Stimulated activated CD4-positive, alpha-beta T cell treated with anti-CD3 and anti-CD28 coated beads, TNF-alpha, amount 100 ng/mL, for 4 hours (primary cell): ENCODE data around the gene NEMP2.

Experiments used
- DNase-seq, 3 experiments: peaks; one replicate each; pipeline ENCODE4 v3.0.0-alpha.2; 2020; ENCODE audit warnings: low read depth in 3 of 3

NEMP2 gene

GRCh38 chr2:190554357-190555006 lies 20.0 kb upstream of the NEMP2 start:
- no peak for DNase-seq

- DNase-seq = no peak
Measured at GRCh38 chr2:190553254-190553653, 18.7 kb upstream of the NEMP2 start.

DNA sequence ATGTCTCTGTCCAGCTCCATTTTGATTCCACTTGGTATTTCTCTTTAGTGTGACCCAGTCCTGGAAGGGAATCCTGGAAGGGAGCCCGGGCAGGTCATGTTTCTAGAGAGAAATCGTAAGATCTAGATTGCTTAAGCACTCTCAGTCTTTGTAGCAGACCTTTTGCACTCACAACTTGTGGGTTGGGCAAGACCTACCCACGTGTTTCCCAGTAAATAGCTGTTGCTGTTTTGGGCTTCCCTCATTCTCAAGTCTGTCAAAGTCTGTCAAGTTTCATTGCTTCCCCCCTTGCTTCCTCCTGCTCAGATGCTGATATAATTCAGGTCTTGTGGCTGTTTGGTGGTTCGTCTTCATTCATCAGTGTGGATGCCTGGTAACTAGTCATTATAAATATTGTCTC lies 17.4 kb upstream of the NEMP2 start:
- DNase-seq = no peak

- no peak for DNase-seq
Measured at GRCh38 chr2:190550137-190550536, 15.6 kb upstream of the NEMP2 start.

DNA sequence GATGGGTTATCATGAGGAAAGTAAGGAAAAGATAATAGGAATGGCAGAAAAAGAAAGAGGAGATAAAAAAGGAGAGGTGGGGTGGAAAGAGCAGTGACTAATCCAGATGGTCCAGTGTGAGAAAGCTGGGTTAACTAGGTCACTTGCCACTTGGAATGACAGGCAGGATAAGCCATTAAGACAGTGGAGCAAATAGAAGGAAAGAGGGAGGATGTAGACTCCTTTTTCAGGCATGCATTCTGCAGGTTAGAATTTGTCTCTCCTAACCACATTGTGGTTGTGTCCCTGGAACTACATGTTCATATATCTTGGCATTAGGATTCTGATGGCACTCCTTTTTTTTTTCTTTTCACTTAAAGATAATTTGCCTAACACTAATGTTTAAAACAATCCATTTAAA lies 13.4 kb upstream of the NEMP2 start:
- no peak for DNase-seq

DNA sequence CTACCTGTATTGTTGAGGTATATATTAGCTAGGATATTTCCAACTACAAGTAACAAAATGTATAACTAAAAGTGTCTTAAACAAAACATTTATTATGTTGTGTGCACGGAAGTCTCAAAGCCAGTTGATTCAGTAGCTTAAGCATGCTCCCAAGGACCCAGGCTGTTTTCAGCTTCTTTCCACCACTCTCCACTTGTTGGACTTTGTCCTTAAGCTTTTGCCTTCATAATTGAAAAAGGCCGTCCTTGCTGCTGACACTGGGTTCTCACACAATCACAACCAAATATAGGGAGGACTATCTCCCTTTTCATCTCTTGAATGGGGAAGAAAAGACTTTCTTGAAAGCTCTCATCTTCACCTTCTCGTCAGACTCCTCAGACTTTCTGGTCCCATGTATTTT lies 12.2 kb upstream of the NEMP2 start:
- no peak for DNase-seq

GRCh38 chr2:190545555-190546385 lies 11.2 kb upstream of the NEMP2 start:
- DNase-seq = no peak

GRCh38 chr2:190545093-190545492 lies 10.6 kb upstream of the NEMP2 start:
- DNase-seq = no peak

DNA sequence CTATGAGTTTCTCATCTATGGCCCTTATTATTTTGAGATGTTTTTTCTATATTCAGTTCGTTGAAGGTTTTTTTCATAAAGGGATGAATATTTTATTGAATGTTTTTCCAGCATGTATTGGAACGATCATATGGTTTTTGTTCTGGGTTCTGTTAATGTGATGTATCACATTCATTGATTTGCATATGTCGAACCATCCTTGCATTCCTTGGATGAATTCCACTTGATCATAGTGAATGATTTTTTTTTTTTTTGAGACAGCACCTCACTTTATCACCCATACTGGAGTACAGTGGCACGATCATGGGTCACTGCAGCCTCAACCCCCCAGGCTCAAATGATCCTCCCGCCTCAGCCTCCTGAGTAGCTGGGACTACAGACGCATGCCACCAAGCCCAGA lies 5.5 kb upstream of the NEMP2 start:
- DNase-seq = no peak

- no peak for DNase-seq
Measured at GRCh38 chr2:190538201-190538600, 3.7 kb upstream of the NEMP2 start.

DNA sequence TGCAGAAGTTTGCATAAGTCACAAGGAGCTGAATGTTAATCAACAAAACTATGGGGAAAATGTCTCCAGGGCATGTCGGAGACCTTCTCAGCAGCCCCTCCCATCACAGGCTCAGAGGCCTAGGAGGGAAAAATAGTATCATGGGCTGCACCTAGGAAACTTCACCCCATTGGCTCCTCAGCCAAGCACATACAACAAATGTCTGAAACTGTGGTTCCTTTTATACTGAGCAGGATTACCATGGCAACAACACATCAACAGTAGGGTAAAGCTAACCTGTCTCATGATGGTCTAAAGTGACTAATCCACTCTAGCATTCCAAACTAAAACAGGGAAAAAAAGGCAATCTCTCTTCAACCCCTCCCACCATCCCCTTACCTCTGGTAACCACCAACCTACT lies 3.2 kb upstream of the NEMP2 start:
- DNase-seq = no peak

GRCh38 chr2:190535586-190535985 lies 1.1 kb upstream of the NEMP2 start:
- no peak for DNase-seq

- DNase-seq = no peak
Measured at GRCh38 chr2:190535121-190535439, 558 bp upstream of the NEMP2 start.

- peak in 1 of 3 experiments; percentile 12 for DNase-seq
Measured at GRCh38 chr2:190533968-190534309, 583 bp downstream of the NEMP2 start.

GRCh38 chr2:190533175-190533967 lies 1.2 kb downstream of the NEMP2 start:
- DNase-seq = peak in 2 of 3 experiments; percentile 18 to 21

DNA sequence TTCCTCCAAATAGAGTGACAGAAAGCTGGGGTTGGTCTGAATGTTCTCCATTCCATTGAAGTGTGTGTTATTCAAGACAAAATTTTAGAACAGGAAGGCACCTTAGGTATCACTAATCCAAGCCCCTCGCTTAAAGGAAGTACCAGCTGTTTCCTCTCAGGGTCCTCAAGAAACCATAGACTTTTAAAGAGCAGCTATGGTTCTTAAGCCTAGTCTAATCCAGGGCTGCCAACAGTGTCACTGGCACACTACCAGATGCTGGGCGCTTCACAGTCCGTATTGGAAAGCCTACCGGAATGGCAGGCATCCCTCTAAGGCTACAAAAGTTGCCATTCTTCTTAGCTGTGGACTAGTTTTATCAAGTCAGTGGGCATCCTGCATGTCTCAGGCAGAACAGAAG lies 1.9 kb downstream of the NEMP2 start:
- DNase-seq = no peak

DNA sequence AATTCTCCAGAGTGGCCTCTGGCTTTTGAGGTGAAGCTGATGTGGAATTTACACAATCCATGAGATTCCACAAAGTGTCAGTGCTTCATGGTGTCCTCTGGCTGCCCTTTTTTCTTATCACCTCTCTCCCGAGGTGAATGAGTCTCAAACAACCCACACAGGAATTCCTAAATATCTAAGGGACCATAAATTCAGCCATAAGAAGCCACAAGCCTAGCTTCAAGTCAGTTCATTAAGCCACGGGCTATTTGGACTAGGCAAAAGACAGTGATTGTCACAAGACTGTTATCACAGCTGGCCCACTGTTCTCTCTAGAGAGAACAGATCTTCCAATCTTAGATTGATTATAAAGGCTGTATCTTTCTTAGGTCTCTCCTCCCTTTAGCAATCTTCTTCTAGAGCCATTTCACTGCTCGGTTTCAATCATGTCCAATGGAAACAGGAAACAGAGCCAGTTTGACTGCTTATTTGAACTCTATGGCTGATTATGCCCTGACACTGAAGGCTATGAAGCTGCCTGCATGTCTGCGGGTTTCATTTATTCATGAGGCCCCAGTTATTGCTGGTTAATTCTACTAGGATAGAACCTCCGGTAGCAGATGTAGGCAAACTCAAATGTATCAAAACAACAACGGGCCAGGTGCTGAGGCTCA lies 4.1 kb downstream of the NEMP2 start:
- DNase-seq = no peak

DNA sequence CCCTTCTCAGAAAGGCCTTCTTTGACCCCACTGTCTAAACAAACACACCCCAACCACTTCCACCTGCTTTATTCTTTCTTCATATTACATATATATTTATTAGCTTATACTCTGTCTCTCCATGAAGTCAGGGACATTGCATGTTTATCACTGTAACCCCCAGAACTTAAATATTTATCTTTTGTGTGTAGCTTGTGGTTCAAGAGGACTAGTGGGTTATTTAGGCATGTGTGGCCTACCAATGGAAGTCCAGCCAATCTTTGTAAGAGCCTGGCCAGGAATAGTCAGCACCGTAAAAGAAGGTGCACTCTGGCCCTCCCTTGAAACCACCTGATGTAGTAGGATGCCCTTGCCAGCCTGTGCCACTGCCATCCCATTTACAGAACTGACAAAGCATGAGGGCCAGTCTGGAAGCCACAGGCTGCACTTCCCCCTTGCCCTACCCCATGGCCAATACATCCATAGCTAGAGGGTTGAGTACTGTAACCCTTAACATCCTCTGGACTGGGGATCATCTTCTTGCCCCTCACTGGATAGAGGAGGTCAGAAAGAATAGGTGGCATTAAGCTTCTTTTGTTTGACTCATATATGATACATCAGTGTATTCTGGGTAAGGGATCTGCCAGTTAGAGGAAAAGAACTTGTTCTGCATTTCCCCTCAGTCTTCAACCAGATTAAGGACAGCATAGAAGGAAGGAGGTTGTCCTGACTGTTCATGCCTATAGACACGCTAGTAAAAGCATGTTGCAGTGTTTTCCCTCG lies 4.9 kb downstream of the NEMP2 start:
- DNase-seq = no peak

GRCh38 chr2:190528521-190529001 lies 6.0 kb downstream of the NEMP2 start:
- no peak for DNase-seq

- DNase-seq = no peak
Measured at GRCh38 chr2:190527918-190528317, 6.6 kb downstream of the NEMP2 start.

GRCh38 chr2:190527214-190527613 lies 7.3 kb downstream of the NEMP2 start:
- no peak for DNase-seq
